HCT116 (cell line): Measurements from ENCODE around the gene TRIM26. TPM values are rescaled to one million over a fixed set of nuclear protein-coding genes. Genes with fewer than 3 reads are reported as not detected.

Experiments used
- ATAC-seq: fragments of 200-7000 bp; cut with Tn5 transposase; 2 replicates; pipeline ENCODE4 v1.9.1; 2020; ENCODE audit warnings: mild to moderate bottlenecking, moderate library complexity
- BruUV-seq: library from RNA; stranded (reverse); fragments of 400-500 nt; replicated peaks from 2 replicates; lab custom pipeline; 2021; lab: Mats Ljungman, UMichigan
- CTCF ChIA-PET: fragments of 300-600 bp; sonication (Branson Sonifier 250); formaldehyde crosslinking; loops from one replicate; lab custom pipeline; 2021; ENCODE audit warnings: antibody characterized with exemption; lab: Charles Lee
- POLR2A ChIA-PET: fragments of 300-600, 350-600 bp; sonication (Branson Sonifier 250); formaldehyde crosslinking; loops from one replicate; lab custom pipeline; 2021; ENCODE audit warnings: antibody characterized with exemption; lab: Charles Lee
- RAD21 ChIA-PET, 2 experiments: fragments of 300-600 bp; sonication (Branson Sonifier 250); formaldehyde crosslinking; loops; one replicate each; lab custom pipeline; 2023; ENCODE audit warnings: low total read pairs in 2 of 2; ENCODE audit not compliant: uncharacterized antibody in 2 of 2, unreplicated experiment in 2 of 2, low non-redundant PET in 1 of 2; lab: Charles Lee
- DNase-seq: peaks from one replicate; pipeline ENCODE4 v3.0.0-alpha.2; 2010; ENCODE audit warnings: low read depth, low spot score
- H2AFZ ChIP-seq: fragments of 200-600 bp; shearing (Covaris generic), sonication (generic); 2 replicates; pipeline ENCODE4 v1.6.1; 2017; ENCODE audit warnings: low read depth, mixed run types, mixed read lengths, antibody characterized with exemption, low read length; ENCODE audit not compliant: poor library complexity, severe bottlenecking
- H3K27ac ChIP-seq: 2 replicates; pipeline ENCODE4 v1.5.1; 2012; ENCODE audit warnings: low read depth, low read length
- H3K27me3 ChIP-seq: fragments of 200-600 bp; sonication (generic); 2 replicates; pipeline ENCODE4 v1.6.1; 2016; ENCODE audit warnings: mixed run types, low read length, mixed read lengths; ENCODE audit not compliant: insufficient read depth
- H3K36me3 ChIP-seq, 2 experiments: fragments of 200-500 bp in 1 of 2; fragments of 200-600 bp in 1 of 2; sonication (Bioruptor generic) in 1 of 2; sonication (generic) in 1 of 2; 2 replicates each; pipeline versions ENCODE4 v1.5.1 to v1.6.1; 2014 to 2016; ENCODE audit warnings: low read length in 2 of 2, inconsistent platforms in 1 of 2, mixed read lengths in 1 of 2, mixed run types in 1 of 2; ENCODE audit not compliant: insufficient read depth in 2 of 2, control insufficient read depth in 1 of 2
- H3K4me1 ChIP-seq, 2 experiments: fragments of 200-600 bp in 1 of 2; sonication (generic) in 1 of 2; 2 replicates each; pipeline versions ENCODE4 v1.5.1 to v1.6.1; 2012 to 2017; ENCODE audit warnings: low read length in 2 of 2, inconsistent platforms in 1 of 2, mild to moderate bottlenecking in 1 of 2, mixed read lengths in 1 of 2, mixed run types in 1 of 2, moderate library complexity in 1 of 2; ENCODE audit not compliant: insufficient read depth in 2 of 2, control insufficient read depth in 1 of 2
- H3K4me2 ChIP-seq: fragments of 200-600 bp; sonication (generic); 2 replicates; pipeline ENCODE4 v1.6.1; 2017; ENCODE audit warnings: mixed run types, low read length, mixed read lengths
- H3K4me3 ChIP-seq, 2 experiments: fragments of 200-600 bp in 1 of 2; sonication (generic) in 1 of 2; replicated peaks in 1 of 2; 2 replicates each; pipeline ENCODE4 v1.5.1; 2011 to 2016; ENCODE audit warnings: low read length in 2 of 2, control low read depth in 1 of 2, low read depth in 1 of 2, mild to moderate bottlenecking in 1 of 2, mixed read lengths in 1 of 2, mixed run types in 1 of 2
- H3K79me2 ChIP-seq: fragments of 200-600 bp; sonication (generic); 2 replicates; pipeline ENCODE4 v1.6.1; 2017; ENCODE audit warnings: mild to moderate bottlenecking, mixed run types, low read length, moderate library complexity, mixed read lengths; ENCODE audit not compliant: insufficient read depth
- H3K9ac ChIP-seq: fragments of 200-600 bp; sonication (generic); 2 replicates; pipeline ENCODE4 v1.6.1; 2016; ENCODE audit warnings: low read length, mixed read lengths
- H3K9me2 ChIP-seq: fragments of 200-600 bp; sonication (generic), shearing (Covaris generic); 2 replicates; pipeline ENCODE4 v1.6.1; 2017; ENCODE audit warnings: mixed run types, mild to moderate bottlenecking, moderate library complexity; ENCODE audit not compliant: insufficient read depth
- H3K9me3 ChIP-seq, 2 experiments: fragments of 200-500 bp in 1 of 2; fragments of 200-600 bp in 1 of 2; sonication (Bioruptor generic) in 1 of 2; sonication (generic) in 1 of 2; 2 replicates each; pipeline ENCODE4 v1.6.1; 2014 to 2017; ENCODE audit warnings: low read length in 2 of 2, mixed read lengths in 2 of 2, inconsistent platforms in 1 of 2, low read depth in 1 of 2, mild to moderate bottlenecking in 1 of 2, mixed run types in 1 of 2, moderate library complexity in 1 of 2; ENCODE audit not compliant: control insufficient read depth in 1 of 2, insufficient read depth in 1 of 2
- H4K20me1 ChIP-seq: fragments of 200-600 bp; sonication (generic), shearing (Covaris generic); 2 replicates; pipeline ENCODE4 v1.6.1; 2017; ENCODE audit warnings: mixed run types, mild to moderate bottlenecking, moderate library complexity; ENCODE audit not compliant: insufficient read depth
- ATF3 ChIP-seq: IDR thresholded peaks from 2 replicates; pipeline ENCODE4 v1.6.1; 2012
- CBX3 ChIP-seq: IDR thresholded peaks from 2 replicates; pipeline ENCODE4 v1.6.1; 2012; ENCODE audit warnings: low read depth
- CEBPB ChIP-seq: IDR thresholded peaks from 2 replicates; pipeline ENCODE4 v1.6.1; 2012; ENCODE audit warnings: low read depth
- CTCF ChIP-seq, 3 experiments: fragments of 200-600 bp in 1 of 3; sonication (generic) in 1 of 3; IDR thresholded peaks in 2 of 3; conservative IDR thresholded peaks in 1 of 3; 2 replicates each; pipeline ENCODE4 v1.5.1; 2012 to 2017; ENCODE audit warnings: low read depth in 2 of 3, low read length in 2 of 3, antibody characterized with exemption in 1 of 3, borderline replicate concordance in 1 of 3, control low read depth in 1 of 3, mild to moderate bottlenecking in 1 of 3, mixed read lengths in 1 of 3, mixed run types in 1 of 3, moderate library complexity in 1 of 3; ENCODE audit not compliant: insufficient read depth in 1 of 3
- EGR1 ChIP-seq: IDR thresholded peaks from 2 replicates; pipeline ENCODE4 v1.6.1; 2012; ENCODE audit warnings: low read depth
- ELF1 ChIP-seq: IDR thresholded peaks from 2 replicates; pipeline ENCODE4 v1.6.1; 2012; ENCODE audit warnings: low read depth, borderline replicate concordance
- EZH2 ChIP-seq: fragments of 200-600 bp; sonication (generic); IDR thresholded peaks from 2 replicates; pipeline ENCODE4 v1.6.1; 2017; ENCODE audit warnings: antibody characterized with exemption, mixed run types
- FOSL1 ChIP-seq: IDR thresholded peaks from 2 replicates; pipeline ENCODE4 v1.6.1; 2012; ENCODE audit warnings: low read depth
- JUND ChIP-seq: IDR thresholded peaks from 2 replicates; pipeline ENCODE4 v1.6.1; 2012
- MAX ChIP-seq: IDR thresholded peaks from 2 replicates; pipeline ENCODE4 v1.6.1; 2012
- POLR2A ChIP-seq: IDR thresholded peaks from 2 replicates; pipeline ENCODE4 v1.7.0; 2011; ENCODE audit warnings: borderline replicate concordance; ENCODE audit not compliant: insufficient read depth, insufficient read length; ENCODE audit errors: extremely low read depth
- POLR2AphosphoS5 ChIP-seq: IDR thresholded peaks from 2 replicates; pipeline ENCODE4 v1.6.1; 2011; ENCODE audit warnings: mild to moderate bottlenecking, low read depth, low read length, moderate library complexity
- RAD21 ChIP-seq: IDR thresholded peaks from 2 replicates; pipeline ENCODE4 v1.6.1; 2012; ENCODE audit warnings: low read depth, mild to moderate bottlenecking
- REST ChIP-seq: IDR thresholded peaks from 2 replicates; pipeline ENCODE4 v1.6.1; 2012; ENCODE audit warnings: low read depth
- SIN3A ChIP-seq: IDR thresholded peaks from 2 replicates; pipeline ENCODE4 v1.6.1; 2012; ENCODE audit warnings: low read depth
- SP1 ChIP-seq: IDR thresholded peaks from 2 replicates; pipeline ENCODE4 v1.6.1; 2012; ENCODE audit warnings: low read depth
- SRF ChIP-seq: IDR thresholded peaks from 2 replicates; pipeline ENCODE4 v1.6.1; 2012; ENCODE audit warnings: low read depth
- ZBTB33 ChIP-seq: IDR thresholded peaks from 2 replicates; pipeline ENCODE4 v1.6.1; 2011; ENCODE audit warnings: mild to moderate bottlenecking, low read length, moderate library complexity; ENCODE audit not compliant: insufficient replicate concordance; ENCODE audit errors: extremely low read depth
- ZFX ChIP-seq: fragments of 450-650 bp; IDR thresholded peaks from 2 replicates; pipeline ENCODE4 v1.6.1; 2017
- ZNF274 ChIP-seq: fragments of 200-500 bp; sonication (Bioruptor generic); IDR thresholded peaks from 2 replicates; pipeline ENCODE4 v1.6.1; 2014; ENCODE audit warnings: mild to moderate bottlenecking, low read depth, low read length, inconsistent platforms
- intact Hi-C: fragments of 100-400 bp; cut with micrococcal nuclease; formaldehyde crosslinking; loops from 2 replicates; pipeline ENCODE4 v1.10.0; 2022
- total RNA-seq: library from RNA; stranded (reverse); gene quantifications from one replicate; pipeline ENCODE4 v1.2.1, GENCODE V29; 2021; ENCODE audit not compliant: unreplicated experiment

Gene TRIM26
- total RNA-seq, 1 experiment from 2014 or later, result 32.2 TPM

GRCh38 chr6:30207619-30208295 is 5.4 kb downstream of the TRIM26 start:
- H3K27ac ChIP-seq, result no peak overlapping the region
- no peak for ATAC-seq
- H3K4me3 ChIP-seq, result no peak overlapping the region
- peaks cover 95% of the 10 kb centered on the region for H3K79me2 ChIP-seq
- H3K9ac ChIP-seq, result no peak overlapping the region
- no peaks in the 10 kb centered on the region for H4K20me1 ChIP-seq
- intact Hi-C loops, result no loop called here
- H3K27me3 ChIP-seq, result no peaks in the 10 kb centered on the region
- ChIA-PET POLR2A (no interaction called here), CTCF (interaction anchor here (0.9 kb wide), 1 partner anchor 30 kb away, joined by 4 read pairs; no protein-coding TSS in a partner anchor), RAD21 (no interaction called here)
- DNase-seq, result no peak
- no peaks in the 10 kb centered on the region; a peak in 1 of 4 replicates for H3K36me3 ChIP-seq
- peaks cover 0 to 13% of the 10 kb centered on the region in 2 experiments; a peak in 3 of 4 replicates for H3K4me1 ChIP-seq
- H2AFZ ChIP-seq, result no peak overlapping the region
- no peaks in the 10 kb centered on the region for H3K9me3 ChIP-seq
- no peaks in the 10 kb centered on the region for H3K9me2 ChIP-seq
- H3K4me2 ChIP-seq, result no peak overlapping the region
- BruUV-seq, result no TSS peak
- TF ChIP-seq SP1, result no peak
- TF ChIP-seq SIN3A, result no peak
- no peak for TF ChIP-seq RAD21
- TF ChIP-seq SRF, result no peak
- TF ChIP-seq EGR1, result no peak
- no peak for TF ChIP-seq REST
- no peak for TF ChIP-seq CTCF (IDR thresholded peaks at IDR 0.05 in 2 of 3, conservative IDR thresholded peaks at IDR 0.05 in 1 of 3; ENCODE audit: borderline replicate concordance in 1 of 3, insufficient read depth in 1 of 3, low read depth in 2 of 3, low read length in 2 of 3)
- TF ChIP-seq ATF3, result no peak
- no peak for TF ChIP-seq EZH2
- no peak for TF ChIP-seq FOSL1
- TF ChIP-seq CBX3, result no peak
- no peak for TF ChIP-seq POLR2AphosphoS5
- no peak for TF ChIP-seq ELF1
- no peak for TF ChIP-seq ZFX
- TF ChIP-seq POLR2A, result no peak
- TF ChIP-seq MAX, result no peak
- TF ChIP-seq CEBPB, result no peak
- TF ChIP-seq ZBTB33, result no peak
- no peak for TF ChIP-seq JUND
- TF ChIP-seq ZNF274, result no peak
